Ovary (tissue), 3 donors: ENCODE data around the gene ADAM17.

Experiments
- EP300 ChIP-seq: sonication (generic); formaldehyde crosslinking; IDR thresholded peaks from one replicate; pipeline ENCODE4 v1.6.1; 2017; ENCODE audit warnings: antibody characterized with exemption
- POLR2A ChIP-seq: fragments of 450-650 bp; IDR thresholded peaks from one replicate; pipeline ENCODE4 v1.6.1; 2017; ENCODE audit warnings: antibody characterized with exemption, mild to moderate bottlenecking, moderate library complexity
- TF ChIP-seq, protein P1 (sequence below), 3 donors: fragments of 450-650 bp in 2 of 3; fragments of 200-600 bp in 1 of 3; IDR thresholded peaks; one replicate each; pipeline versions ENCODE4 v1.5.1 to v1.8.0; 2016 to 2022; ENCODE audit warnings: antibody characterized with exemption in 3 of 3, mild to moderate bottlenecking in 1 of 3
- donor health status: DM: no; HTN: no; CAD: no.

DNA sequence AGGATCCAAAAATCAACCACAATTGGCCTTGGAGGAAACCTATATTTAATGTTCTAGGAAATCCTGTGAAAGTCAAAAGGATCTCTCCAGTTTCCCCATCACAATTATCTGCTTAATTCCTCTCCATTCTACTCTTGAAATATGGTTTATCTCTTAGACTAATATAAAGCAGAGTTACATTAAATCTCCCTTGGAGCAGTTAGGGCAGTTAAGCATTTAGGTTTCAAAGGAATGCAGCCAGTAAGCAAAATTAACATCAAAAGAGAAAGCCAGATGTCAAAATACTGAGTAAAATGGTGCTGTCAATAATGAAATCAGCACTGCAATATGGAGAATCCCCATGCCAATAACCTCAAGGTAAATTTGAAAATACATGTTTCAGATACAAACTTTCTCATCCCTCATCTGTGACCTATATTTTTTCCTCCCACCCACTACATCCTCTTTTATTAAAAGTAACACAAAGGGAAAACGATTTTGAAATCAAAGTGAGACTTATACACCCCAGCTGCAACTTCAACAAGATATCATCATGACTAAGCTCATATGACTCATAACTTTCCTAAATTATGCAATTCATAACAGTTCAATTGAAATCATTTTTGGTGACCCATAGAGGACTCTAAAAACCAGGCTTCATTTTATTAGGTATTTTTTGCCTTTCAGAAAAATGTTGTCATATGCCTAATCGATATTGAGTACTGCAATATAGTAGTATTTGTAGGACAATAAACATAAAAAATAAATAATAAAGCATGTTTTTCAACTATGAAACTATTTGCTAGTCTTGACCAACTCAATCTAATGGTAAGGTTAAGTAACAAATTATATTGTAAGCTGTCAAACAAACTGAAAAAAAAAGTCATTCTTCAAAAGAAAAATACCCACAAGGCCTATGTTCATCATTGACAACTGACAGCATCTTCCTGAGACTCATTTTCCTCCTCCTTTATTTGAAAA is 3.1 kb downstream of the ADAM17 start:
- TF ChIP-seq, protein P1, sequence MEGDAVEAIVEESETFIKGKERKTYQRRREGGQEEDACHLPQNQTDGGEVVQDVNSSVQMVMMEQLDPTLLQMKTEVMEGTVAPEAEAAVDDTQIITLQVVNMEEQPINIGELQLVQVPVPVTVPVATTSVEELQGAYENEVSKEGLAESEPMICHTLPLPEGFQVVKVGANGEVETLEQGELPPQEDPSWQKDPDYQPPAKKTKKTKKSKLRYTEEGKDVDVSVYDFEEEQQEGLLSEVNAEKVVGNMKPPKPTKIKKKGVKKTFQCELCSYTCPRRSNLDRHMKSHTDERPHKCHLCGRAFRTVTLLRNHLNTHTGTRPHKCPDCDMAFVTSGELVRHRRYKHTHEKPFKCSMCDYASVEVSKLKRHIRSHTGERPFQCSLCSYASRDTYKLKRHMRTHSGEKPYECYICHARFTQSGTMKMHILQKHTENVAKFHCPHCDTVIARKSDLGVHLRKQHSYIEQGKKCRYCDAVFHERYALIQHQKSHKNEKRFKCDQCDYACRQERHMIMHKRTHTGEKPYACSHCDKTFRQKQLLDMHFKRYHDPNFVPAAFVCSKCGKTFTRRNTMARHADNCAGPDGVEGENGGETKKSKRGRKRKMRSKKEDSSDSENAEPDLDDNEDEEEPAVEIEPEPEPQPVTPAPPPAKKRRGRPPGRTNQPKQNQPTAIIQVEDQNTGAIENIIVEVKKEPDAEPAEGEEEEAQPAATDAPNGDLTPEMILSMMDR (IDR thresholded peaks at IDR 0.05), result no peak
- no peak for TF ChIP-seq POLR2A
- no peak for TF ChIP-seq EP300
